GM23338 (cell line): ENCODE data around the gene EIF1B. TPM values are rescaled to one million over a fixed set of nuclear protein-coding genes. Genes with fewer than 3 reads are reported as not detected.
A peak's percentile ranks its signal among the peaks of the same experiment; 100 is the strongest.

Source experiments
- ATAC-seq: fragments of 200-7000 bp; cut with Tn5 transposase; 3 replicates; pipeline ENCODE4 v1.9.1; 2020
- DNase-seq: peaks from one replicate; pipeline ENCODE4 v3.0.0-alpha.2; 2015; ENCODE audit warnings: low spot score
- H2AFZ ChIP-seq: fragments of 200-600 bp; sonication (generic); 2 replicates; pipeline ENCODE4 v1.8.0; 2016; ENCODE audit warnings: antibody characterized with exemption, mild to moderate bottlenecking, moderate library complexity
- H3F3A ChIP-seq: fragments of 200-600 bp; sonication (generic); replicated peaks from 2 replicates; pipeline ENCODE4 v1.8.0; 2017; ENCODE audit warnings: antibody characterized with exemption, mixed run types, low read depth
- H3K27ac ChIP-seq: fragments of 200-600 bp; sonication (generic); 2 replicates; pipeline ENCODE4 v1.6.1; 2016; ENCODE audit warnings: low read depth
- H3K27me3 ChIP-seq: fragments of 200-600 bp; sonication (generic); 2 replicates; pipeline ENCODE4 v1.8.0; 2016; ENCODE audit warnings: mild to moderate bottlenecking, mixed run types, moderate library complexity; ENCODE audit not compliant: insufficient read depth
- H3K36me3 ChIP-seq: fragments of 200-600 bp; sonication (generic); 2 replicates; pipeline ENCODE4 v1.8.0; 2016; ENCODE audit warnings: mild to moderate bottlenecking; ENCODE audit not compliant: insufficient read depth
- H3K4me1 ChIP-seq: fragments of 200-600 bp; sonication (generic); 2 replicates; pipeline ENCODE4 v1.8.0; 2016; ENCODE audit warnings: mild to moderate bottlenecking, moderate library complexity; ENCODE audit not compliant: insufficient read depth
- H3K4me2 ChIP-seq: fragments of 200-600 bp; sonication (generic); 2 replicates; pipeline ENCODE4 v1.7.1; 2017; ENCODE audit warnings: mixed run types
- H3K4me3 ChIP-seq: fragments of 200-600 bp; sonication (generic); 2 replicates; pipeline ENCODE4 v1.6.1; 2016; ENCODE audit warnings: mixed run types
- H3K79me2 ChIP-seq: fragments of 200-600 bp; sonication (generic); replicated peaks from 2 replicates; pipeline ENCODE4 v1.8.0; 2017; ENCODE audit warnings: mild to moderate bottlenecking; ENCODE audit not compliant: insufficient read depth
- H3K9me2 ChIP-seq: fragments of 200-600 bp; sonication (generic); 2 replicates; pipeline ENCODE4 v1.8.0; 2017; ENCODE audit not compliant: insufficient read depth
- H4K20me1 ChIP-seq: fragments of 200-600 bp; sonication (generic); replicated peaks from 2 replicates; pipeline ENCODE4 v1.8.0; 2017; ENCODE audit warnings: mild to moderate bottlenecking; ENCODE audit not compliant: insufficient read depth
- H3K27ac Mint-ChIP-seq: 2 replicates; pipeline ENCODE4 v1.8.0; 2020; ENCODE audit warnings: inconsistent platforms, mild to moderate bottlenecking, moderate library complexity, mixed read lengths
- H3K27me3 Mint-ChIP-seq: 3 replicates; pipeline ENCODE4 v1.8.0; 2022; ENCODE audit warnings: low read depth, mild to moderate bottlenecking, moderate library complexity, mixed read lengths, inconsistent platforms; ENCODE audit not compliant: insufficient read depth, poor library complexity
- H3K36me3 Mint-ChIP-seq: 3 replicates; pipeline ENCODE4 v1.8.0; 2021; ENCODE audit warnings: low read depth, mild to moderate bottlenecking, inconsistent platforms, moderate library complexity, mixed read lengths
- H3K4me1 Mint-ChIP-seq: 3 replicates; pipeline ENCODE4 v1.8.0; 2020; ENCODE audit warnings: mild to moderate bottlenecking, inconsistent platforms, mixed read lengths
- H3K4me3 Mint-ChIP-seq: 3 replicates; pipeline ENCODE4 v1.8.0; 2021; ENCODE audit warnings: moderate library complexity, mild to moderate bottlenecking, inconsistent platforms, mixed read lengths
- H3K9me3 Mint-ChIP-seq: 3 replicates; pipeline ENCODE4 v1.8.0; 2020; ENCODE audit warnings: moderate library complexity, mild to moderate bottlenecking, inconsistent platforms, mixed read lengths
- CREB1 ChIP-seq: fragments of 250-450 bp; sonication (Bioruptor Pico); IDR thresholded peaks from 2 replicates; pipeline ENCODE4 v1.5.0; 2020; ENCODE audit warnings: low read depth, mild to moderate bottlenecking, moderate library complexity
- EZH2 ChIP-seq: fragments of 200-600 bp; sonication (generic); IDR thresholded peaks from one replicate; pipeline ENCODE4 v1.8.0; 2017; ENCODE audit warnings: antibody characterized with exemption, mild to moderate bottlenecking, low read depth; ENCODE audit not compliant: unreplicated experiment
- EZH2phosphoT487 ChIP-seq: fragments of 200-600 bp; sonication (generic); IDR thresholded peaks from one replicate; pipeline ENCODE4 v1.8.1; 2018; ENCODE audit warnings: antibody characterized with exemption; ENCODE audit not compliant: unreplicated experiment
- JUNB ChIP-seq: IDR thresholded peaks from one replicate; pipeline ENCODE4 v1.6.1; 2016; ENCODE audit warnings: antibody characterized with exemption; ENCODE audit not compliant: unreplicated experiment
- NANOG ChIP-seq: IDR thresholded peaks from 2 replicates; pipeline ENCODE4 v1.6.1; 2016; ENCODE audit warnings: antibody characterized with exemption, borderline replicate concordance
- POLR2AphosphoS5 ChIP-seq: IDR thresholded peaks from 2 replicates; pipeline ENCODE4 v1.6.1; 2016; ENCODE audit warnings: antibody characterized with exemption, low read depth
- STAT1 ChIP-seq: IDR thresholded peaks from one replicate; pipeline ENCODE4 v1.6.1; 2016; ENCODE audit warnings: antibody characterized with exemption; ENCODE audit not compliant: unreplicated experiment
- ZNF114 ChIP-seq: fragments of 250-450 bp; sonication (Bioruptor Pico); IDR thresholded peaks from 2 replicates; pipeline ENCODE4 v1.5.0; 2020; ENCODE audit warnings: mild to moderate bottlenecking, moderate library complexity
- ZNF331 ChIP-seq: fragments of 250-450 bp; sonication (Bioruptor Pico); IDR thresholded peaks from 2 replicates; pipeline ENCODE4 v1.5.0; 2020; ENCODE audit warnings: low read depth, mild to moderate bottlenecking, moderate library complexity
- polyA plus RNA-seq: library from polyadenylated mRNA; unstranded; fragments of >200 nt; fragmentation: Nextera tagmentation; extraction: Ambion mirVana; gene quantifications from 2 replicates; pipeline ENCODE4 v1.2.1, GENCODE V29; 2016
- total RNA-seq: library from RNA; depleted of rRNA; stranded (reverse); fragments of >200 nt; shearing (Covaris generic); gene quantifications from 2 replicates; pipeline ENCODE4 v1.2.3, GENCODE V29; 2014
- TF ChIP-seq, protein P1 (sequence below): IDR thresholded peaks from one replicate; pipeline ENCODE4 v1.6.1; 2018; ENCODE audit warnings: antibody characterized with exemption; ENCODE audit not compliant: unreplicated experiment
- TF ChIP-seq, protein P2 (sequence below), 2 experiments: fragments of 200-600 bp in 1 of 2; sonication (generic) in 1 of 2; conservative IDR thresholded peaks; 2 replicates each; pipeline versions ENCODE4 v1.5.1 to v1.6.1; 2016 to 2017; ENCODE audit warnings: antibody characterized with exemption in 2 of 2, low read depth in 2 of 2, mild to moderate bottlenecking in 2 of 2, moderate library complexity in 1 of 2
- TF ChIP-seq, protein P3 (sequence below): fragments of 250-450 bp; sonication (Bioruptor Pico); IDR thresholded peaks from 2 replicates; pipeline ENCODE4 v1.5.0; 2020; ENCODE audit warnings: mild to moderate bottlenecking, moderate library complexity
- TF ChIP-seq, protein P4 (sequence below): IDR thresholded peaks from 2 replicates; pipeline ENCODE4 v1.6.1; 2016; ENCODE audit warnings: antibody characterized with exemption

Gene EIF1B
- total and polyA plus RNA-seq, 2 experiments from 2014 or later = 24.4 to 229 TPM

DNA sequence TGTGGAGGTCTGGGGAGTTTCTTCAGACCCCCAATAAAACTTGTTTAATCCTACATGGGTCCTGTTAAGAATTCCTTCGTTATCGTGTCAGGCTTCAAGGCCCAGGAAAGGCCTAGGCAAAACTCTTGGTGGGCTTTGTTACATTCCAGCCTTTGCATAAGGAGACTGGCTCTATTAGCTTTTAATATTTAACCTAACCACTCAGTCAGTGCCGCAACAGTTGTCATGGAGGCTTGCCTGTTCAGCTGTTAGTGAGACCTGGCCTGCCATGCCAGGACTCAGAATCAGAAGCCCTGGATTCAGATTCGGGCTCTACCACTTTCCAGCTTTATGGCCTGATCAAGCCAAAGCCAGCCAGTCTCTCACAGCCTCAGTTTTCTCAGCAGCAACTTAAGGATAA lies 19.6 kb downstream of the EIF1B start:
- peak overlapping the region; percentile 66 for H3K4me2 ChIP-seq
- Mint-ChIP-seq H3K36me3 (no peaks in the 10 kb centered on the region), H3K27me3 (peaks cover 3% of the 10 kb centered on the region), H3K9me3 (no peaks in the 10 kb centered on the region), H3K4me1 (peaks cover 37% of the 10 kb centered on the region), H3K4me3 (no peak overlapping the region; the same call in 2 of the 3 replicates), H3K27ac (peak overlapping the region; percentile 71; the same call in 1 of the 2 replicates)
- H3K36me3 ChIP-seq = no peaks in the 10 kb centered on the region
- no peaks in the 10 kb centered on the region for H4K20me1 ChIP-seq
- peaks cover 16% of the 10 kb centered on the region; the same call in 1 of the 2 replicates for H3K9me2 ChIP-seq
- no peak for DNase-seq
- ATAC-seq = no peak
- TF ChIP-seq, protein P1, sequence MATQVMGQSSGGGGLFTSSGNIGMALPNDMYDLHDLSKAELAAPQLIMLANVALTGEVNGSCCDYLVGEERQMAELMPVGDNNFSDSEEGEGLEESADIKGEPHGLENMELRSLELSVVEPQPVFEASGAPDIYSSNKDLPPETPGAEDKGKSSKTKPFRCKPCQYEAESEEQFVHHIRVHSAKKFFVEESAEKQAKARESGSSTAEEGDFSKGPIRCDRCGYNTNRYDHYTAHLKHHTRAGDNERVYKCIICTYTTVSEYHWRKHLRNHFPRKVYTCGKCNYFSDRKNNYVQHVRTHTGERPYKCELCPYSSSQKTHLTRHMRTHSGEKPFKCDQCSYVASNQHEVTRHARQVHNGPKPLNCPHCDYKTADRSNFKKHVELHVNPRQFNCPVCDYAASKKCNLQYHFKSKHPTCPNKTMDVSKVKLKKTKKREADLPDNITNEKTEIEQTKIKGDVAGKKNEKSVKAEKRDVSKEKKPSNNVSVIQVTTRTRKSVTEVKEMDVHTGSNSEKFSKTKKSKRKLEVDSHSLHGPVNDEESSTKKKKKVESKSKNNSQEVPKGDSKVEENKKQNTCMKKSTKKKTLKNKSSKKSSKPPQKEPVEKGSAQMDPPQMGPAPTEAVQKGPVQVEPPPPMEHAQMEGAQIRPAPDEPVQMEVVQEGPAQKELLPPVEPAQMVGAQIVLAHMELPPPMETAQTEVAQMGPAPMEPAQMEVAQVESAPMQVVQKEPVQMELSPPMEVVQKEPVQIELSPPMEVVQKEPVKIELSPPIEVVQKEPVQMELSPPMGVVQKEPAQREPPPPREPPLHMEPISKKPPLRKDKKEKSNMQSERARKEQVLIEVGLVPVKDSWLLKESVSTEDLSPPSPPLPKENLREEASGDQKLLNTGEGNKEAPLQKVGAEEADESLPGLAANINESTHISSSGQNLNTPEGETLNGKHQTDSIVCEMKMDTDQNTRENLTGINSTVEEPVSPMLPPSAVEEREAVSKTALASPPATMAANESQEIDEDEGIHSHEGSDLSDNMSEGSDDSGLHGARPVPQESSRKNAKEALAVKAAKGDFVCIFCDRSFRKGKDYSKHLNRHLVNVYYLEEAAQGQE = no peak
- TF ChIP-seq ZNF114 (CRISPR knock-in tag) = no peak
- no peak for TF ChIP-seq EZH2phosphoT487
- TF ChIP-seq JUNB = no peak
- no peak for TF ChIP-seq STAT1
- TF ChIP-seq, protein P2, sequence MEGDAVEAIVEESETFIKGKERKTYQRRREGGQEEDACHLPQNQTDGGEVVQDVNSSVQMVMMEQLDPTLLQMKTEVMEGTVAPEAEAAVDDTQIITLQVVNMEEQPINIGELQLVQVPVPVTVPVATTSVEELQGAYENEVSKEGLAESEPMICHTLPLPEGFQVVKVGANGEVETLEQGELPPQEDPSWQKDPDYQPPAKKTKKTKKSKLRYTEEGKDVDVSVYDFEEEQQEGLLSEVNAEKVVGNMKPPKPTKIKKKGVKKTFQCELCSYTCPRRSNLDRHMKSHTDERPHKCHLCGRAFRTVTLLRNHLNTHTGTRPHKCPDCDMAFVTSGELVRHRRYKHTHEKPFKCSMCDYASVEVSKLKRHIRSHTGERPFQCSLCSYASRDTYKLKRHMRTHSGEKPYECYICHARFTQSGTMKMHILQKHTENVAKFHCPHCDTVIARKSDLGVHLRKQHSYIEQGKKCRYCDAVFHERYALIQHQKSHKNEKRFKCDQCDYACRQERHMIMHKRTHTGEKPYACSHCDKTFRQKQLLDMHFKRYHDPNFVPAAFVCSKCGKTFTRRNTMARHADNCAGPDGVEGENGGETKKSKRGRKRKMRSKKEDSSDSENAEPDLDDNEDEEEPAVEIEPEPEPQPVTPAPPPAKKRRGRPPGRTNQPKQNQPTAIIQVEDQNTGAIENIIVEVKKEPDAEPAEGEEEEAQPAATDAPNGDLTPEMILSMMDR (conservative IDR thresholded peaks at IDR 0.05; ENCODE audit: low read depth in 2 of 2) = no peak
- TF ChIP-seq CREB1 (CRISPR knock-in tag) = no peak
- no peak for TF ChIP-seq NANOG
- TF ChIP-seq ZNF331 (CRISPR knock-in tag) = no peak
- TF ChIP-seq, protein P3, sequence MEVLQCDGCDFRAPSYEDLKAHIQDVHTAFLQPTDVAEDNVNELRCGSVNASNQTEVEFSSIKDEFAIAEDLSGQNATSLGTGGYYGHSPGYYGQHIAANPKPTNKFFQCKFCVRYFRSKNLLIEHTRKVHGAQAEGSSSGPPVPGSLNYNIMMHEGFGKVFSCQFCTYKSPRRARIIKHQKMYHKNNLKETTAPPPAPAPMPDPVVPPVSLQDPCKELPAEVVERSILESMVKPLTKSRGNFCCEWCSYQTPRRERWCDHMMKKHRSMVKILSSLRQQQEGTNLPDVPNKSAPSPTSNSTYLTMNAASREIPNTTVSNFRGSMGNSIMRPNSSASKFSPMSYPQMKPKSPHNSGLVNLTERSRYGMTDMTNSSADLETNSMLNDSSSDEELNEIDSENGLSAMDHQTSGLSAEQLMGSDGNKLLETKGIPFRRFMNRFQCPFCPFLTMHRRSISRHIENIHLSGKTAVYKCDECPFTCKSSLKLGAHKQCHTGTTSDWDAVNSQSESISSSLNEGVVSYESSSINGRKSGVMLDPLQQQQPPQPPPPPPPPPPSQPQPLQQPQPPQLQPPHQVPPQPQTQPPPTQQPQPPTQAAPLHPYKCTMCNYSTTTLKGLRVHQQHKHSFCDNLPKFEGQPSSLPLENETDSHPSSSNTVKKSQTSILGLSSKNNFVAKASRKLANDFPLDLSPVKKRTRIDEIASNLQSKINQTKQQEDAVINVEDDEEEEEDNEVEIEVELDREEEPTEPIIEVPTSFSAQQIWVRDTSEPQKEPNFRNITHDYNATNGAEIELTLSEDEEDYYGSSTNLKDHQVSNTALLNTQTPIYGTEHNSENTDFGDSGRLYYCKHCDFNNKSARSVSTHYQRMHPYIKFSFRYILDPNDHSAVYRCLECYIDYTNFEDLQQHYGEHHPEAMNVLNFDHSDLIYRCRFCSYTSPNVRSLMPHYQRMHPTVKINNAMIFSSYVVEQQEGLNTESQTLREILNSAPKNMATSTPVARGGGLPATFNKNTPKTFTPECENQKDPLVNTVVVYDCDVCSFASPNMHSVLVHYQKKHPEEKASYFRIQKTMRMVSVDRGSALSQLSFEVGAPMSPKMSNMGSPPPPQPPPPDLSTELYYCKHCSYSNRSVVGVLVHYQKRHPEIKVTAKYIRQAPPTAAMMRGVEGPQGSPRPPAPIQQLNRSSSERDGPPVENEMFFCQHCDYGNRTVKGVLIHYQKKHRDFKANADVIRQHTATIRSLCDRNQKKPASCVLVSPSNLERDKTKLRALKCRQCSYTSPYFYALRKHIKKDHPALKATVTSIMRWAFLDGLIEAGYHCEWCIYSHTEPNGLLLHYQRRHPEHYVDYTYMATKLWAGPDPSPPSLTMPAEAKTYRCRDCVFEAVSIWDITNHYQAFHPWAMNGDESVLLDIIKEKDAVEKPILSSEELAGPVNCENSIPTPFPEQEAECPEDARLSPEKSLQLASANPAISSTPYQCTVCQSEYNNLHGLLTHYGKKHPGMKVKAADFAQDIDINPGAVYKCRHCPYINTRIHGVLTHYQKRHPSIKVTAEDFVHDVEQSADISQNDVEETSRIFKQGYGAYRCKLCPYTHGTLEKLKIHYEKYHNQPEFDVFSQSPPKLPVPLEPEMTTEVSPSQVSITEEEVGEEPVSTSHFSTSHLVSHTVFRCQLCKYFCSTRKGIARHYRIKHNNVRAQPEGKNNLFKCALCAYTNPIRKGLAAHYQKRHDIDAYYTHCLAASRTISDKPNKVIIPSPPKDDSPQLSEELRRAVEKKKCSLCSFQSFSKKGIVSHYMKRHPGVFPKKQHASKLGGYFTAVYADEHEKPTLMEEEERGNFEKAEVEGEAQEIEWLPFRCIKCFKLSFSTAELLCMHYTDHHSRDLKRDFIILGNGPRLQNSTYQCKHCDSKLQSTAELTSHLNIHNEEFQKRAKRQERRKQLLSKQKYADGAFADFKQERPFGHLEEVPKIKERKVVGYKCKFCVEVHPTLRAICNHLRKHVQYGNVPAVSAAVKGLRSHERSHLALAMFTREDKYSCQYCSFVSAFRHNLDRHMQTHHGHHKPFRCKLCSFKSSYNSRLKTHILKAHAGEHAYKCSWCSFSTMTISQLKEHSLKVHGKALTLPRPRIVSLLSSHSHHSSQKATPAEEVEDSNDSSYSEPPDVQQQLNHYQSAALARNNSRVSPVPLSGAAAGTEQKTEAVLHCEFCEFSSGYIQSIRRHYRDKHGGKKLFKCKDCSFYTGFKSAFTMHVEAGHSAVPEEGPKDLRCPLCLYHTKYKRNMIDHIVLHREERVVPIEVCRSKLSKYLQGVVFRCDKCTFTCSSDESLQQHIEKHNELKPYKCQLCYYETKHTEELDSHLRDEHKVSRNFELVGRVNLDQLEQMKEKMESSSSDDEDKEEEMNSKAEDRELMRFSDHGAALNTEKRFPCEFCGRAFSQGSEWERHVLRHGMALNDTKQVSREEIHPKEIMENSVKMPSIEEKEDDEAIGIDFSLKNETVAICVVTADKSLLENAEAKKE (CRISPR knock-in tag) = no peak
- no peak for TF ChIP-seq POLR2AphosphoS5
- TF ChIP-seq, protein P4, sequence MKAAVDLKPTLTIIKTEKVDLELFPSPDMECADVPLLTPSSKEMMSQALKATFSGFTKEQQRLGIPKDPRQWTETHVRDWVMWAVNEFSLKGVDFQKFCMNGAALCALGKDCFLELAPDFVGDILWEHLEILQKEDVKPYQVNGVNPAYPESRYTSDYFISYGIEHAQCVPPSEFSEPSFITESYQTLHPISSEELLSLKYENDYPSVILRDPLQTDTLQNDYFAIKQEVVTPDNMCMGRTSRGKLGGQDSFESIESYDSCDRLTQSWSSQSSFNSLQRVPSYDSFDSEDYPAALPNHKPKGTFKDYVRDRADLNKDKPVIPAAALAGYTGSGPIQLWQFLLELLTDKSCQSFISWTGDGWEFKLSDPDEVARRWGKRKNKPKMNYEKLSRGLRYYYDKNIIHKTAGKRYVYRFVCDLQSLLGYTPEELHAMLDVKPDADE = no peak
- TF ChIP-seq EZH2 = no peak
- no peaks in the 10 kb centered on the region for H3F3A ChIP-seq
- peaks cover 22% of the 10 kb centered on the region for H3K4me1 ChIP-seq
- peak overlapping the region; percentile 0 for H2AFZ ChIP-seq
- 0 out of 2 replicates have a peak overlapping the region, but pooled peaks have one; percentile 7 for H3K4me3 ChIP-seq
- H3K27me3 ChIP-seq = no peaks in the 10 kb centered on the region
- H3K79me2 ChIP-seq = no peaks in the 10 kb centered on the region
- no peak overlapping the region for H3K27ac ChIP-seq
